WTC11 (cell line): Measurements from ENCODE around the gene TPX2.

Source experiments
- FOXK1 ChIP-seq: sonication (generic); formaldehyde crosslinking; IDR thresholded peaks from 2 replicates; pipeline ENCODE4 v1.8.0; 2022; ENCODE audit warnings: mild to moderate bottlenecking, moderate library complexity, missing genetic modification reagents
- NFYB ChIP-seq: sonication (generic); formaldehyde crosslinking; conservative IDR thresholded peaks from 2 replicates; pipeline ENCODE4 v1.8.0; 2022; ENCODE audit warnings: low read depth, missing genetic modification reagents
- TCF7 ChIP-seq: sonication (generic); formaldehyde crosslinking; IDR thresholded peaks from 2 replicates; pipeline ENCODE4 v1.8.0; 2022; ENCODE audit warnings: mild to moderate bottlenecking, low read depth, missing genetic modification reagents, moderate library complexity
- TF ChIP-seq, protein P1 (sequence below): fragments of 200-600 bp; IDR thresholded peaks from 2 replicates; pipeline ENCODE4 v1.8.0; 2022; ENCODE audit warnings: antibody characterized with exemption
- TF ChIP-seq, protein P2 (sequence below): sonication (generic); formaldehyde crosslinking; IDR thresholded peaks from 2 replicates; pipeline ENCODE4 v1.8.0; 2022; ENCODE audit warnings: missing genetic modification reagents
- TF ChIP-seq, protein P3 (sequence below): sonication (generic); formaldehyde crosslinking; IDR thresholded peaks from 2 replicates; pipeline ENCODE4 v1.8.1; 2022; ENCODE audit warnings: mild to moderate bottlenecking, missing genetic modification reagents, moderate library complexity, borderline replicate concordance
- TF ChIP-seq, protein P4 (sequence below): sonication (generic); formaldehyde crosslinking; IDR thresholded peaks from 2 replicates; pipeline ENCODE4 v1.8.0; 2022; ENCODE audit warnings: mild to moderate bottlenecking, missing genetic modification reagents

DNA sequence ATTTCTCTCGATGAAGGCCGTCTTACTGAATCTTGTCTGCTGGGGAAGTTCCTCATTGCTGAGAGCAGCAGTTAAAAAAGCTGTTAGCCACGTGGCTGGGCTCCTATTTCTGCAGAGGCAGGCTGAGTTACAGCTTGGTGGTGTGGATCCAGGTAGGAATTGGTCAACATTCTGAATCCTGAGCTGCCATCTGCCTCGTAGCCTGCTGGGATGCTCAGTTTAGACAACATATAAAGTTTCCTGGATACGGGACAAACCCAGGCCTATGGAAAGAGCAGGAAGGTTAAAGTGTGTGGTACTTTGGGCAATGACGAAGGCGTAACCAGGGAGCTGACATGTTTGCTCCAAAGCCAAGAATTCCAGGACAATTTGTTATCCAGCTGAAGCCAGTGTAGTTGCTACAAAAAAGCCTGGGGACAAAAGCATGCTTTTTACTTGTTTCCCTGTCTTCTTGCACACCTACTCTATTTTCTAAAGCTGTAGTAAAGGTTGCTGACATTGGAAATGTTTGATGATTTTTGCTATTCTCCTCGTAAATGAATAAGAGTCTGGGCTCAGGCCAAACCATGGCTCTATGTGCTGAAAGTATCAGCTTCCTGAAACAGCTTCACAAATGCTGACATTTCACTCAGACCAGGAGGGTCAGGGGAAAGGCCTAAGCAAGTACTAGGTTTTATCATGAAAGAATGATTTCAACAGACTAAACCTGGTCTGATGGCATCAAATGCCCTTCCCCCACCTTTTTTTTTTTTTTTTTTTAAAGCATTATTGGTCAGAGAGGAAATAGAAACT, 67.7 kb downstream of the TPX2 start:
- TF ChIP-seq, protein P1, sequence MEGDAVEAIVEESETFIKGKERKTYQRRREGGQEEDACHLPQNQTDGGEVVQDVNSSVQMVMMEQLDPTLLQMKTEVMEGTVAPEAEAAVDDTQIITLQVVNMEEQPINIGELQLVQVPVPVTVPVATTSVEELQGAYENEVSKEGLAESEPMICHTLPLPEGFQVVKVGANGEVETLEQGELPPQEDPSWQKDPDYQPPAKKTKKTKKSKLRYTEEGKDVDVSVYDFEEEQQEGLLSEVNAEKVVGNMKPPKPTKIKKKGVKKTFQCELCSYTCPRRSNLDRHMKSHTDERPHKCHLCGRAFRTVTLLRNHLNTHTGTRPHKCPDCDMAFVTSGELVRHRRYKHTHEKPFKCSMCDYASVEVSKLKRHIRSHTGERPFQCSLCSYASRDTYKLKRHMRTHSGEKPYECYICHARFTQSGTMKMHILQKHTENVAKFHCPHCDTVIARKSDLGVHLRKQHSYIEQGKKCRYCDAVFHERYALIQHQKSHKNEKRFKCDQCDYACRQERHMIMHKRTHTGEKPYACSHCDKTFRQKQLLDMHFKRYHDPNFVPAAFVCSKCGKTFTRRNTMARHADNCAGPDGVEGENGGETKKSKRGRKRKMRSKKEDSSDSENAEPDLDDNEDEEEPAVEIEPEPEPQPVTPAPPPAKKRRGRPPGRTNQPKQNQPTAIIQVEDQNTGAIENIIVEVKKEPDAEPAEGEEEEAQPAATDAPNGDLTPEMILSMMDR, result no peak
- TF ChIP-seq, protein P2, sequence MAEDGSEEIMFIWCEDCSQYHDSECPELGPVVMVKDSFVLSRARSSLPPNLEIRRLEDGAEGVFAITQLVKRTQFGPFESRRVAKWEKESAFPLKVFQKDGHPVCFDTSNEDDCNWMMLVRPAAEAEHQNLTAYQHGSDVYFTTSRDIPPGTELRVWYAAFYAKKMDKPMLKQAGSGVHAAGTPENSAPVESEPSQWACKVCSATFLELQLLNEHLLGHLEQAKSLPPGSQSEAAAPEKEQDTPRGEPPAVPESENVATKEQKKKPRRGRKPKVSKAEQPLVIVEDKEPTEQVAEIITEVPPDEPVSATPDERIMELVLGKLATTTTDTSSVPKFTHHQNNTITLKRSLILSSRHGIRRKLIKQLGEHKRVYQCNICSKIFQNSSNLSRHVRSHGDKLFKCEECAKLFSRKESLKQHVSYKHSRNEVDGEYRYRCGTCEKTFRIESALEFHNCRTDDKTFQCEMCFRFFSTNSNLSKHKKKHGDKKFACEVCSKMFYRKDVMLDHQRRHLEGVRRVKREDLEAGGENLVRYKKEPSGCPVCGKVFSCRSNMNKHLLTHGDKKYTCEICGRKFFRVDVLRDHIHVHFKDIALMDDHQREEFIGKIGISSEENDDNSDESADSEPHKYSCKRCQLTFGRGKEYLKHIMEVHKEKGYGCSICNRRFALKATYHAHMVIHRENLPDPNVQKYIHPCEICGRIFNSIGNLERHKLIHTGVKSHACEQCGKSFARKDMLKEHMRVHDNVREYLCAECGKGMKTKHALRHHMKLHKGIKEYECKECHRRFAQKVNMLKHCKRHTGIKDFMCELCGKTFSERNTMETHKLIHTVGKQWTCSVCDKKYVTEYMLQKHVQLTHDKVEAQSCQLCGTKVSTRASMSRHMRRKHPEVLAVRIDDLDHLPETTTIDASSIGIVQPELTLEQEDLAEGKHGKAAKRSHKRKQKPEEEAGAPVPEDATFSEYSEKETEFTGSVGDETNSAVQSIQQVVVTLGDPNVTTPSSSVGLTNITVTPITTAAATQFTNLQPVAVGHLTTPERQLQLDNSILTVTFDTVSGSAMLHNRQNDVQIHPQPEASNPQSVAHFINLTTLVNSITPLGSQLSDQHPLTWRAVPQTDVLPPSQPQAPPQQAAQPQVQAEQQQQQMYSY (CRISPR knock-in tag), result no peak
- TF ChIP-seq NFYB, result no peak
- no peak for TF ChIP-seq FOXK1 (CRISPR knock-in tag)
- no peak for TF ChIP-seq TCF7 (CRISPR knock-in tag)
- TF ChIP-seq, protein P3, sequence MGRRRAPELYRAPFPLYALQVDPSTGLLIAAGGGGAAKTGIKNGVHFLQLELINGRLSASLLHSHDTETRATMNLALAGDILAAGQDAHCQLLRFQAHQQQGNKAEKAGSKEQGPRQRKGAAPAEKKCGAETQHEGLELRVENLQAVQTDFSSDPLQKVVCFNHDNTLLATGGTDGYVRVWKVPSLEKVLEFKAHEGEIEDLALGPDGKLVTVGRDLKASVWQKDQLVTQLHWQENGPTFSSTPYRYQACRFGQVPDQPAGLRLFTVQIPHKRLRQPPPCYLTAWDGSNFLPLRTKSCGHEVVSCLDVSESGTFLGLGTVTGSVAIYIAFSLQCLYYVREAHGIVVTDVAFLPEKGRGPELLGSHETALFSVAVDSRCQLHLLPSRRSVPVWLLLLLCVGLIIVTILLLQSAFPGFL (CRISPR knock-in tag), result no peak
- TF ChIP-seq, protein P4, sequence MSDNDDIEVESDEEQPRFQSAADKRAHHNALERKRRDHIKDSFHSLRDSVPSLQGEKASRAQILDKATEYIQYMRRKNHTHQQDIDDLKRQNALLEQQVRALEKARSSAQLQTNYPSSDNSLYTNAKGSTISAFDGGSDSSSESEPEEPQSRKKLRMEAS (CRISPR knock-in tag), result no peak
